SHP77 treated with DMSO at 0.1 percent for 48 hours (cell line): ENCODE results near the gene AP3M1.
"Not testable (repeated sequence)": the region's sequence is repeated elsewhere in the genome, so short reads cannot be mapped to it uniquely, and the experiment has no call there.

Experiments used
- DNase-seq: peaks from one replicate; lab custom pipeline; 2025; lab: John Stamatoyannopoulos, UW

Gene AP3M1, protein sequence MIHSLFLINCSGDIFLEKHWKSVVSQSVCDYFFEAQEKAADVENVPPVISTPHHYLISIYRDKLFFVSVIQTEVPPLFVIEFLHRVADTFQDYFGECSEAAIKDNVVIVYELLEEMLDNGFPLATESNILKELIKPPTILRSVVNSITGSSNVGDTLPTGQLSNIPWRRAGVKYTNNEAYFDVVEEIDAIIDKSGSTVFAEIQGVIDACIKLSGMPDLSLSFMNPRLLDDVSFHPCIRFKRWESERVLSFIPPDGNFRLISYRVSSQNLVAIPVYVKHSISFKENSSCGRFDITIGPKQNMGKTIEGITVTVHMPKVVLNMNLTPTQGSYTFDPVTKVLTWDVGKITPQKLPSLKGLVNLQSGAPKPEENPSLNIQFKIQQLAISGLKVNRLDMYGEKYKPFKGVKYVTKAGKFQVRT

DNA sequence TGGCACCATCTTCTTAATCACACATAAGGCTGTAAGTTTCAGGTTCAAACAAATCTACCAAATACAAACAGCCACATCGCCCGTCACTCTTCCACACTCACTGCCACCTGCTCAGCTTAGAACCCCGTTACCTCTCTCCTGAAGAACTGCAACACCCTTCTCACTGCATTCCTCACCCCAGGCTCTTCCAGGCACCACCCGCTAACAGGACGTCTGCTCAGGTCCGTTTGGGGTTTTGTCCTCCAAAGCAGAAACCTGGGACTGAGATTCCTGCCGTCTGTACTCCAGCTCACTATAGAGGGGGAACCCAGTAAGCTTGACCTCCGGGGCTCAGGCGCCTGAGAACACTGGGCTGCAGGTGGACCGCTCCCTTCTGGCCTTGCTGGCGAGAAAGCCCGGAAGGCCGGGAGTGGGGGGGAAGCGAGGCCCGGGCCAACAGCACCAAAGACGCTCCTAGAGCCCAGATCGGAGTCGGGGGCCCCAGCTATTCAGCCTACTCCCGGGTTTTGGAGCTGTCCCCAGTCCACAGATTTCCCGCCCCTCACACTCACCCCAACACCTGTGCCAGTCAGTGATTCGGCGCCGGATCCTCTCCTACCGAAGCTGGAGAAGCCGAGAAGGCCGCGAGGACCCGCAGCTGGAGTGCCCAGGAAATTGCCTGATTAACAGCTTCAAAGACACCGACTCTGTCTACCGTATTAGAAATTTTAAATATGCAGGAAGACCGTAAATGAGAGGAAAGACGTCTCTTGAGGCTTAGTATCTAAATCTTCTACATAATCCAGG lies at the start of gene AP3M1:
AP3M1 (minus strand) TSS at position 625 of the 786 bp plus-strand sequence. CDS start 12,449 bp downstream, outside the sequence.
- DNase-seq, result peak; percentile 66

DNA sequence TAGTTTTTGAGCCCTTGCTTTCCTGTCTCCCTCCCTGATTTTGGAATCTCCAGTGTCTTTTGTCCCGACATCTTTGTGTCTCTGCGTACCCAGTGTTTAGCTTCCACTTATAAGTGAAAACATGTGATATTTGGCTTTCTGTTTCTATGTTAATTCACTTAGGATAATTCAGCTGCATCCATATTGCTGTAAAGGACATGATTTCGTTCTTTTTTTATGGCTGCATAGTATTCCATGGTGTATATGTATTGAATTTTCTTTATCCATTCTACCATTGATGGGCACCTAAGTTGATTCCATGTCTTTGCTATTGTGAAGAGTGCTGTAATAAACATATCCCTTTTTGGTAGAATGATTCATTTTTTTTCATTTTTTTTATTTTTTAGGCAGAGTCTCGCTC lies 48.7 kb upstream of the AP3M1 start:
- DNase-seq, result no peak

DNA sequence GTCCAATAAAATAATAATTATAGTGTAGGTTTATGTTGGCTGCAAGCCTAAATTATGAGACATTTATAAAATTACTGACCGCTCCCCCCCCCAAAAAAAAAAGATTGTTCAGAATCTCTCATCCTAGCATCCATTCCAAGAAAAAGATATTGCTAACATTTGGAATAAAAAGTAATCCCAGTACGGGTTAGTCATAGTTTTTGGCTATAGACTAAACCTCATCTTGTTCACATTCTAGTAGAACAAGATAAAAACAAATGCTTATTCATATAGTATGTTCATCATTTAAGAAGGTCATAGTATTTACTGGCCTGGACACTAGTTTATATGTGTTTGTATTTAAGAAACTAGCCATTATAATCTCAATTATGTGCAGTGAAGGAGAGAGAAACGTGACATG lies 44.4 kb upstream of the AP3M1 start:
- no peak for DNase-seq

DNA sequence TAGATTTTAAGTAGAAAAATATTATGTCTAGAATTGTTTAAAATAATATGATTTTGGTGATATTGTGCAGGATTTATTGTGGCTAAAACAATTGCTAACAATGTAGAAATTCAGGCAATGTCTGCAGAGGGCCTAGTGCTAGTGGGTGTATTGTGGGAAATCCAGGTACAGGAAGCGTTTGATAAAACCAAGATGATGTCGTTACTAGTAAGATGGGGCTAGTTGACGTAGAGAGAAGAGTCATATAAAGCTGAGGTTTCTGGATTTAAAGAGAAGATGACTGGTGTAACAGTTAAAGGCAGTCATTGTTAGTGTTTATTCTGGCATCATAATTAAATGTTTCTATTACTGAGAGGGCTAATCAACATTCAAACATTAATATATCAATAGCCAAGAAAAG lies 43.9 kb upstream of the AP3M1 start:
- DNase-seq, result no peak

DNA sequence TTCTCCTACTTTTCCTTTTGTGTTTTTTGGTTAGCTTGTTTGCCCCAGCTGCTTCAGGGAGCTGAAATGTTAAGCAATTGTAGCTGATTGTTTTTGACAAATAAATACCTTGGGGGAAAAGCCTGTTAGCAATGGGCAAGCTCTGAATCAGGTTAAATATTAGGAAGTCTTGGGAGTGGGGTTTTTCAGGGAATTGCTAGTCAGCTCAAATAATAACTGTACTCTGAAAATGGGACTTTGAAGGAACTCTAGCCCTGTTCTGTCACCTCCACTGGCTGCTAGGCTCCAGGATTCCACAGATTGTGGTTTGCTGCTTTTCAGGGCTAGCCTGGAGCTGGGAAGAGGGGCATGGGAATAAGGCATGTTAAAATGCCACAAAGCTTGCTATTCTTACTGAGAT lies 39.9 kb upstream of the AP3M1 start:
- no peak for DNase-seq

DNA sequence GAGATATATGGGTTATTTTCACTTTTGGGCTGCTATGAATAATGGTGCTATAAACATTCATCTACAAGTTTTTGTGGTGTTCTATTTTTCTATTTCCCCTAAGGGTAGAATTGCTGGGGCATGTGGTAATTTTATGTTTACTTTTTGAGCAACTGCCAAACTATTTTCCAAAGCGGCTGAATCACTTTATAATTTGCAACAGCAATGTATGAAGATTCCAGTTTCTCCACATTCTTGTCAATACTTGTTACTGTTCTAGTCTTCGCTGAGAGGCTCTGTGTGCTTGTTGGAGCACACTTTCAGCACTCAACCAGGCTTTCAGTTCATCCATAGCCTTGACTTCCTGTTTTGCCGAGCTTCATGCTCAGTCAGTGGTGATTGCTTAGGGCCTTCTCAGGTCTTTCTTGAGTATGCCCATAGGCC lies 39.4 kb upstream of the AP3M1 start:
- no peak for DNase-seq

DNA sequence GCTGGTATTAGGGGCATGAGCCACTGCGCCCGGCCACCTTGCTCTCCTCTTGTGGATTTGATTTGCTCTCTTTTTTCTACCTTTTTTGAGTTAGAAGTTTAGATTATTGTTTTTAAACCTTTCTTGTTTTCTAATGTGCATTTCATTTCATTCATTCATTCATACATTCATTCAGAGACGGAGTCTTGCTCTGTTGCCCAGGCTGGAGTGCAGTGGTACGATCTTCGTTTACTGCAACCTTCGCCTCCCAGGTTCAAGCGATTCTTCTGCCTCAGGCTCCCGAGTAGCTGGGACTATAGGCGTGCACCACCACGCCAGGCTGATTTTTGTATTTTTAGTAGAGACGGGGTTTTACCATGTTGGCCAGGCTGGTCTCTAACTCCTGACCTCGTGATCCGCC lies 38.0 kb upstream of the AP3M1 start:
- DNase-seq, result not testable (repeated sequence)

DNA sequence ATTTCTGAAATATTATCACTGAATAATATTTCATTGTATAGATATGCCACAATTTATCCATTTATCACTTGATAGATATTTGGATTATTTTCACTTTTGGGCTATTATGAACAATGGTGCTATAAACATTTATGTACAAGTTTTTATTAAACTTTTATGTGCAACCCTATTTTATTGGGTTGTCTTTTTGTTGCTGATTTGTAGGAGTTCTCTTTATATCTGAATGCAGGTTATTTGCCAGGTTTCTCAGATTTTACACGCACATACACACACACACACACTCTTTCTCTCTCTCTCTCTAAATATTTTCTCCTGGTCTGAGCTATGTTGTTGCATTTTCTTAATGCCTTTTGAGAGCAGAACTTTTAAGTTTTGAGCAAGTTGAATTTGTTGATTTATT lies 36.6 kb upstream of the AP3M1 start:
- no peak for DNase-seq

DNA sequence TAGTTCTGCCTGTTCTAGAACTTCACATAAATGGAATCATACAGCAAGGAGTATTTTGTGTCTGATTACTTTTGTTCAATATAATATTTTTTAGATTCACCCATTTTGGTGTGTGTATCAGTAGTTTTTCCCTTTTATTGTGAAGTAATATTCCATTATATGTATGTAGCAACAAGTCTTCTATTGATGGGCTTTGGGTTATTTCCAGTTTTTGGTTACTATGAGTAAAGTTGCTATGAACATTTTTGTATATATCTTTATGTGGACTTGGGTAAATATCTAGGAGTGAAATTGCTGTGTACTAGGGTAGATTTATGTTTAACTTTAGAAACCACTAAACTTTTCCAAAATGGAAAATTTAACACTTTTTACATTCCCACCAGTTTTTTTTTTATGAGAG lies 36.0 kb upstream of the AP3M1 start:
- DNase-seq, result no peak

DNA sequence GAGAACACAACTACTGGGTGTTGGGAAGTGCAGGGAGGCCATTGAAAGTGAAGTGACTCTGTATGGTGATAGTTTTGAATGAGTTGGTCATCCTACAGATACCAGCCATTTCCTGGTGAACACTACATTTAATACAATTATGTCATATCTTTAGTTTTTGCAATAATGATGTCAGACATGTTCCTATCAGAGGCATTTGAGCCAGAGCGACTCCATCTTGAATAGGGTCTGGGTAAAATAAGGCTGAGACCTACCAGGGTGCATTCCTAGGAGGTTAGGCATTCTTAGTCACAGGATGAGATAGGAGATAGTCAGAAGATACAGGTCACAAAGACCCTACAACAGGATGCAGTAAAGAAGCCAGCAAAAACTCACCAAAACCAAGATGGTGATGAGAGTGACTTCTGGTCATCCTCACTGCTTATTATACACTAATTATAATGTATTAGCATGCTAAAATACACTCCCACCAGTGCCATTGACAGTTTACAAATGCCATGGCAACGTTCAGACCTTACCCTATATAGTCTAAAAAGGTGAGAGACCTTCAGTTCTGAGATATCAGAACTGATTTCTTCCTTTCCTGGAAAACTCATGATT lies 28.6 kb upstream of the AP3M1 start:
- no peak for DNase-seq

DNA sequence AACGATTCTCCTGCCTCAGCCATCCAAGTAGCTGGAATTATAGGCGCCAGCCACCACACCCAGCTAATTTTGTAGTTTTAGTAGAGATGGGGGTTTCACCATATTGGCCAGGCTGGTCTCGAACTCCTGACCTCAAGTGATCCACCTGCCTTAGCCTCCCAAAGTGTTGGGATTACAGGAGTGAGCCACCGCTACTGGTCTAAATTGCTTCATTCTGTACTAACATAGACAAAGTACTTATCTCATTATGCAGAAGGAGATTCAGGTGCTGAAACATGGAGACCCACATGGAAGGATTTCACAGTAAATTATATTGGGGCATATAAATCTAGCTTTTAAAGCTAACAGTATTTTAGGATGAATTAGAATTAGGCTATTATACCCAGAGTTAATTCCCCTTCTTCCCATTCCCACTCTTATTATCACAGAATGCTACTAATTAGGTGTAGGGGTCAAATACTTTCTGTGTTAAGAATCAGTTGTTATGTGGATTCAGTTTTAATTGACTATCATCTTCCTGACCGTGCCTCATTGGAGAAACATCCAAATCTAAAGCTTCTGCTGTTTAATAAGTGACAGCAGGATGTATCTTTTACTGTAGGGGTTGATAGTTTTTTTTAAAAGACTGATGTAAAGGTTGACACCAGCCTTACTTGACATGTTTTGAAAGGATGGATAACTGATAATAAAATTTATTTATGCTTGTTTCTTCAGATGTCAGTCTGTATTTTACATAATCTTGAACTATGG lies 27.6 kb upstream of the AP3M1 start:
- DNase-seq, result no peak

DNA sequence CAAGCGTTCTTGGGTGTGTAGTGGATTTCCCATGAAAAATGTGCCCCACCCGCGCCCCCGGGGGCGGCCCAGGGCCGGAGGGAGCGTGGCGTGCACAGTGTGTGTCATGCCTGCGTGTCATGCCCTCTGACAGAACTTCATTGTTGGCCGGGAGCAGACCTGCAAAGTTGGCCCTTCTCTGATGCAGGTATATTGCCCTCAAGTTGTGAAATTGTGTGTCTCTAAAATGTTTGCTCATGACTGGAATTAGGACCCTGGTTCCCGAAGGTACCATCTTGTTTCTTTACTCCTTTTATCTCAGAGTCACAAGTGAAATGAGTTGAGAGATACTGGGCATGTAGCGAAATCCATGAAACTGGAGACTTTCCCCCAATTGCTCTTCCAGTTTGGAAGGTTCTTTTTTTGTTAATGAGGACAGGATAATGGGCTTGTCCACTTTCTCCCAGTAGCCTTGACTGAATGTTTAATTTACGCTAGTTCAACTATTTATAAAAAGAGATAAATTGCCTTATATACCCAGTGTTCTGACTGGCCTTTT lies 26.6 kb upstream of the AP3M1 start:
- DNase-seq, result no peak

DNA sequence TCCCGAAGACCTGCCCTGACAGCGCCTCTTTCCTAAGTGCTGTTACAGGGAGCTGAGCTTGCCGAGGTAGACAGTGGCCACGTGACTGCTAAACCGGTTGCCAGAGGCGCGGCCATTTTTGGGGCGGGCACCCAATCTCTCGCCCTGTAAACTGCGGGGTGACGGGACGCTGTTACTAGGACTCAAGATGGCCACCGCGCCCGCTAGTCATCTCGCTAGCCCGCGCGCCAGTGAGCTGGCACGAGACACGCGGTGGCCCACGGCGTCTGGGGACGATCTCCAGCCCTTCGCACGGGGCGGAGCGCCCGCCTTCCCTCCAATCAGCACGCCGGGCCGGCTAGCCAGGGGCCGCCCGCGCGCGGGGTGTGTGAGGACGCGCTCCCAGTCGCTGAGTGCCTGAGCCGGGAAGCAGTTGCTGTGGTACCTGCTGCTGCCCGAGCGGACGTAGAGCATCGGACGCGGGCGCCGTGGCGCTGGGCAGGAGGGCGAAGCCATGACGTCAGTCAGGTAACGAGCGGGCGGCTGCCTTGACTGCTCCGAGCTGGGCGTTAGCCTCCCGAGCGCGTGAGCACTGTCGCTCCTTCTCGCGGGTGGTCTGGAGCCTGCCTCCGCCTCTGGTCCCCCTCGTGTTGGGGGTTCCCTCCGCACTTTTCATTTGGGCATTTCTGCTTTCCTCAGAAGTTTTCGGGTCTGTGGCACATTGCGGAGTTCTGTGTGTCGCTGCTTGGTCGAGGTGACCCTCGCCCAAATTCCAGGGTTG lies 25.9 kb upstream of the AP3M1 start:
- DNase-seq, result peak; percentile 54

DNA sequence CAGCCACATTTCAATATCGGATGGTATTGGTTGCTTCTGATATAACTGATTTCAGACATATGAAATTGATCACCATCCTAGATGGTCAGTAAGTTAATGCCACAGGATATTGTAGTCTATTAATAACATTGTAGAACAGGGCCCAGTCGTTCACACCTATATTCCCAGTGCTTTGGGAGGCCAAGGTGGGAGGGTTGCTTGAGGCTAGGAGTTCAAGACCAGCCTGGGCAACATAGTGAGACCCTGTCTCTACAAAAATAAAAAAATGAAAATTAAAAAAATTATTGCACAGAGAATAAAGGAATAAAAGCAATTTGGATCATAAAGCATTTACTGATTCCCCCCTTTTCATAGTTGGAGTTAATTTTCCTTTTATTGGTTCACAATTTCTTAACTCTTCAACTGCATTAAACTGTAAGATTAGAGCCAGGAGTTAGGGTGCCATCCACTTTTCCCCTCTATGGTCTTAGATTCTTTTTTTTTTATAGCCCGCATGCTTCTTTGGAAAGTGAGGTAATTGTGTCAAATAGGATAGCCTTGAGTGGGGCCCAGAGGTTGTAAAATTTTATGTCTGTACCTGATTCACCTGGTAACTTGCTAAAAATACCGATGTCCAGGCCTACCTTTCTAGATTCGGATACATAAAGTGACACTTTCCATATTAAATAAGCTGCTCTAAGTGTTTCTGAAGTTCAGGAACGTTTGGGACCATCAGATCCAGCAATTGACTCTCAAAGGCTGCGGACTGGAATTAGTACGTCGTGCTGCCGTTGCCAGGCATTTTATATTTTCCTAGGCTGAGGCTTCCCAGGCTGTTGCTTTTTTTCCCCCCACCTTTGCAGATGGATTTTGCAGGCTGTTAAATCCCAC lies 25.1 kb upstream of the AP3M1 start:
- no peak for DNase-seq

DNA sequence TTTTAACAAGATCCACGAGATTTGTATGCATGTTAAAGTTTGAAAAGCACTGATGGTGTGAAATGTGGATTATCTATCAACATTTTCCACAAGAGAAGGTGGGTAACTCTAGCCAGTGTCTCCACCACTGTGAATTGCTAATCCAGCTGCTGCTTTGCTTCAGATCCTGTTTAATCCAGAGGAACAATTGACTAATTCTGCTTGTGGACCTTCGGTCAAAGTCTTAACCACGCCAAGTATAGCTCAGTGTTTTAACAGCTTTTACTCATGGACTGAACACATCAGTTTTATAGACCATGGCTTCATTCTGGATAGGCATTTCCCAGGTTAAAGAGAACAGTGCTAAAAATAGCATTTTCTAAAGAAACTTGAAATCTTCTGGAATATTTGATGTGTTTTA lies 23.9 kb upstream of the AP3M1 start:
- no peak for DNase-seq

DNA sequence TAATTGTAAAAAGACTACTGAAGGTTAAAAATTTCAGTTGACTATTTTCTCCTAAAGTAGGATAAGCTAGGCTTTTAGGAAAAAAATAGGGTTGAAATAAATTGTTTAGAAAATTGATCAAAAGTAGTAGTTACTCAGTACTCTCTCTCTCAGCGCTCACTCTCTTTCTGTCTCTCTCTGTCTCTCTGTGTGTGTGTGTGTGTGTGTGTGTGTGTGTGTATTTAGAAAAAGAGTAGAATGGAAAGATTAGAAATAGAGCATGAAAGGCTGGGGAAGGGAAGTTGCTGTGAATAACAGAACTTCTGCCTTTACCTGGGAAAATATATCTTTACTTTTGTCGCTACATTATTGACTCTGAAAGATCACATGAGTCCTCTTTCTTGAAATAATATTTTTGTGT lies 21.0 kb upstream of the AP3M1 start:
- DNase-seq, result no peak

DNA sequence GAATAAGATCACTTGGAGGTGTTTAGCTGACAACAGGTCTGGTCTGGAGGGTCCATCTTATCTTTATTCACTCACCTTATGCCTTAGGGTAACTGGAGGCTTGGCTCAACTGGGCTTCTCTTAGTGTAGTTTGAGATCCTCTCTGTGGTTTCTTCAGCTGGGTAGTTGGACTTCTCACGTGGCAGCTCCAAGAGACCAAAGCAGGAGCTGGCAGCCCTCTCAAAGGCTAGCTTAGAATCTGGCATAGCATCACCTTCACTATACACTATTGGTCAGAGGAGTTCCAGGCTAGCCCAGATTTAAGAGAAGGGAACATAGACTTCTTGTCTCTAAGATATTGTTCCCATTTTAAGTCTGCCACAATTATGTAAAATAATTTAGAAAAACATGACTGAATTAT lies 16.8 kb upstream of the AP3M1 start:
- DNase-seq, result no peak

DNA sequence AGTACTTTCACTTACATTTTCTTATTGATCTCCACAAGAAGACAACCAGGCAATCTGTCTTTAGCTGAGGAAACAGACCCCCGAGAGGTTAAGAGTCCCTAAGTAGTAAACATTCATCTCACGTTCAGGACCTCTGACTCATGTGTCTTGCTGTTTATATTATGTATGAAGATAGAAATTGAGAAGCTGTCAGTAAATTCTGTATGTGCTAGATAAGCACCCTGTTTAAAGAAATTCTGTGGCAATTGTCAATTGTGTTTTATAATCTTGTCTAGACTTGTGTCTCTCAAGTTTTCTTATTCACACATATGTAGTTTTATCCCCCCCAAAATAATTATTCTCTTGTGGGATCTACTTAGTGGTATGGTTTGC lies 14.9 kb upstream of the AP3M1 start:
- no peak for DNase-seq

DNA sequence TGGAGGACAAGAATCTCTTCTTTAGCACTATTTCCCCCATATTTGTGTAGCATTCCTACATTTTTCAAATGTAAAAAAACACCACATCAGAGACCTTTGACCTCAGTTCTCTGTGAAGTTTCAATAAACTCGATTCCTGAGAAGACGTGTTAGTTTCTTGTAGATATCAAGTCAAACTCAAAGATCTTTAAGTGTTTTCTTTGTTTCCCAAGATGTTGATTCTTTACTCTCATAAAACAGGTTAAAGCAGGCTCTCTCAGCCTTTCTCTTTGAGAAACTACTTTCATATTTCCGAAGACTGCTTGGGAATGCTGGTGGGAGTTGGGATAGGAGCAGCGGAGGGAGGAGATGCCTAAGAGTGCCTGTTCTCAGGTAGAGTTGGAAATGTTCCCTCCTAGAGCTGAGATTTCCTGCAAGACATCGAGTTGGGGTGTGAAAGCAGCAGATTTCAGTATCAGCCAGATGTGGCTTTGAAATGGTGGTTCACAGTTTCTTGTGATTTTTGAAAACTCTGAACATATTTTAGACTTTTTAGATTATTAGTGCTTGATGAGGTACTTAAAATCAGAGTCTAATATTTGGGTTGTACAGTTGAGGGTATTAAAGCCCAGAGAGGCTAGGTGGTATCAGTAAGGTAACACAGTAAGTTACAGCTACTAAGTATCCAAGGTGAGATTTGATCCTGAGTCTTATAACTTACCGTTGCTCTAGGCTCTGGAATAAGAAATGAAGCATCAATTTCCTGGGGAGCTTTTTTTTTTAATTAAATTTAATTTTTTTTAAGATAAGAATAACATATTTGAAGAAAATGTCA lies 14.3 kb upstream of the AP3M1 start:
- no peak for DNase-seq
